HEK293 (cell line): ENCODE results near the gene SETD1B.

Experiments
- CTCF ChIA-PET: fragments of 350-600 bp; formaldehyde crosslinking; extraction: SDS; loops from one replicate; lab custom pipeline; 2021; ENCODE audit warnings: antibody characterized with exemption; lab: Yijun Ruan, JAX
- POLR2A ChIA-PET: fragments of 300-600 bp; formaldehyde crosslinking; extraction: SDS; loops from one replicate; lab custom pipeline; 2020; ENCODE audit warnings: antibody characterized with exemption, inconsistent platforms; lab: Yijun Ruan, JAX
- H3K27ac ChIP-seq: fragments of 200-500 bp; sonication (Bioruptor generic); 2 replicates; pipeline ENCODE4 v1.5.1; 2014; ENCODE audit warnings: low read depth, low read length, control low read depth, inconsistent platforms; ENCODE audit errors: extremely low read depth
- H3K36me3 ChIP-seq, 2 experiments: fragments of 200-500 bp in 1 of 2; sonication (Bioruptor generic) in 1 of 2; 1 replicate in 1 of 2; 2 replicates in 1 of 2; pipeline ENCODE4 v1.5.1; 2014 to 2017; ENCODE audit warnings: inconsistent platforms in 2 of 2, low read length in 2 of 2; ENCODE audit not compliant: control insufficient read depth in 2 of 2, insufficient read depth in 1 of 2
- H3K4me1 ChIP-seq: fragments of 200-500 bp; sonication (Bioruptor generic); 2 replicates; pipeline ENCODE4 v1.5.1; 2014; ENCODE audit warnings: mild to moderate bottlenecking, low read length, inconsistent platforms; ENCODE audit not compliant: control insufficient read depth, insufficient read depth
- H3K4me3 ChIP-seq: 2 replicates; pipeline ENCODE4 v1.5.1; 2011; ENCODE audit warnings: low read depth, mild to moderate bottlenecking, control low read depth, low read length, moderate library complexity
- H3K9me3 ChIP-seq: fragments of 200-500 bp; sonication (Bioruptor generic); 2 replicates; pipeline ENCODE4 v1.5.1; 2014; ENCODE audit warnings: low read depth, low read length, inconsistent platforms; ENCODE audit not compliant: control insufficient read depth, insufficient read depth
- BCL11A ChIP-seq: fragments of 450-650 bp; formaldehyde crosslinking; IDR thresholded peaks from 2 replicates; pipeline ENCODE4 v1.5.1; 2016; ENCODE audit warnings: low read depth, missing biosample characterization, missing genetic modification characterization
- GLIS1 ChIP-seq: fragments of 450-650 bp; formaldehyde crosslinking; IDR thresholded peaks from 2 replicates; pipeline ENCODE4 v1.5.1; 2016; ENCODE audit warnings: missing biosample characterization, missing genetic modification characterization
- HOXD13 ChIP-seq: sonication (generic); formaldehyde crosslinking; IDR thresholded peaks from 2 replicates; pipeline ENCODE4 v1.8.0; 2022; ENCODE audit warnings: missing genetic modification reagents, borderline replicate concordance
- KLF16 ChIP-seq: fragments of 450-650 bp; formaldehyde crosslinking; IDR thresholded peaks from 2 replicates; pipeline ENCODE4 v1.5.1; 2017; ENCODE audit warnings: missing biosample characterization, missing genetic modification characterization
- KLF17 ChIP-seq: fragments of 450-650 bp; formaldehyde crosslinking; IDR thresholded peaks from 2 replicates; pipeline ENCODE4 v1.5.1; 2016; ENCODE audit warnings: missing biosample characterization, missing genetic modification characterization
- KLF8 ChIP-seq: fragments of 450-650 bp; formaldehyde crosslinking; IDR thresholded peaks from 2 replicates; pipeline ENCODE4 v1.5.1; 2016; ENCODE audit warnings: missing biosample characterization, missing genetic modification characterization
- KLF9 ChIP-seq: fragments of 450-650 bp; formaldehyde crosslinking; IDR thresholded peaks from 2 replicates; pipeline ENCODE4 v1.5.1; 2016; ENCODE audit warnings: missing biosample characterization, missing genetic modification characterization, low read depth
- OSR2 ChIP-seq: fragments of 450-650 bp; formaldehyde crosslinking; IDR thresholded peaks from 2 replicates; pipeline ENCODE4 v1.5.1; 2016; ENCODE audit warnings: missing biosample characterization, missing genetic modification characterization
- SP2 ChIP-seq: fragments of 450-650 bp; formaldehyde crosslinking; IDR thresholded peaks from 2 replicates; pipeline ENCODE4 v1.5.1; 2016; ENCODE audit warnings: missing biosample characterization, missing genetic modification characterization
- SP3 ChIP-seq: fragments of 450-650 bp; formaldehyde crosslinking; IDR thresholded peaks from 2 replicates; pipeline ENCODE4 v1.5.1; 2016; ENCODE audit warnings: missing biosample characterization, missing genetic modification characterization
- TCF7L2 ChIP-seq: IDR thresholded peaks from 2 replicates; pipeline ENCODE4 v1.6.1; 2011; ENCODE audit warnings: low read depth, mild to moderate bottlenecking, inconsistent platforms, low read length, moderate library complexity, borderline replicate concordance
- ZBTB11 ChIP-seq: fragments of 450-650 bp; formaldehyde crosslinking; conservative IDR thresholded peaks from 2 replicates; pipeline ENCODE4 v1.5.1; 2016; ENCODE audit warnings: low read depth, missing biosample characterization, missing genetic modification characterization
- ZBTB17 ChIP-seq: fragments of 450-650 bp; formaldehyde crosslinking; IDR thresholded peaks from 2 replicates; pipeline ENCODE4 v1.5.1; 2016; ENCODE audit warnings: missing biosample characterization, missing genetic modification characterization
- ZBTB21 ChIP-seq: fragments of 450-650 bp; formaldehyde crosslinking; IDR thresholded peaks from 2 replicates; pipeline ENCODE4 v1.5.1; 2017; ENCODE audit warnings: missing biosample characterization, missing genetic modification characterization
- ZBTB48 ChIP-seq: fragments of 450-650 bp; formaldehyde crosslinking; IDR thresholded peaks from 2 replicates; pipeline ENCODE4 v1.5.1; 2016; ENCODE audit warnings: missing biosample characterization, missing genetic modification characterization
- ZBTB8A ChIP-seq: fragments of 450-650 bp; formaldehyde crosslinking; IDR thresholded peaks from 2 replicates; pipeline ENCODE4 v1.5.1; 2016; ENCODE audit warnings: missing biosample characterization, missing genetic modification characterization
- ZIC2 ChIP-seq: fragments of 450-650 bp; formaldehyde crosslinking; IDR thresholded peaks from 2 replicates; pipeline ENCODE4 v1.5.1; 2016; ENCODE audit warnings: missing biosample characterization, missing genetic modification characterization
- ZNF157 ChIP-seq: fragments of 450-650 bp; formaldehyde crosslinking; IDR thresholded peaks from 2 replicates; pipeline ENCODE4 v1.5.1; 2016; ENCODE audit warnings: missing biosample characterization, missing genetic modification characterization
- ZNF18 ChIP-seq: fragments of 450-650 bp; formaldehyde crosslinking; IDR thresholded peaks from 2 replicates; pipeline ENCODE4 v1.5.1; 2016; ENCODE audit warnings: missing biosample characterization, missing genetic modification characterization
- ZNF184 ChIP-seq: fragments of 450-650 bp; IDR thresholded peaks from 2 replicates; pipeline ENCODE4 v1.5.1; 2018; ENCODE audit warnings: missing biosample characterization, mild to moderate bottlenecking, missing genetic modification characterization
- ZNF362 ChIP-seq: fragments of 450-650 bp; formaldehyde crosslinking; IDR thresholded peaks from 2 replicates; pipeline ENCODE4 v1.5.1; 2016; ENCODE audit warnings: missing biosample characterization, missing genetic modification characterization
- ZNF544 ChIP-seq: fragments of 450-650 bp; formaldehyde crosslinking; IDR thresholded peaks from 2 replicates; pipeline ENCODE4 v1.5.0; 2017; ENCODE audit warnings: missing biosample characterization, missing genetic modification characterization
- ZNF585B ChIP-seq: fragments of 450-650 bp; formaldehyde crosslinking; IDR thresholded peaks from 2 replicates; pipeline ENCODE4 v1.5.1; 2016; ENCODE audit warnings: missing biosample characterization, missing genetic modification characterization
- ZNF654 ChIP-seq: fragments of 450-650 bp; formaldehyde crosslinking; IDR thresholded peaks from 2 replicates; pipeline ENCODE4 v1.5.1; 2016; ENCODE audit warnings: low read depth, missing biosample characterization, missing genetic modification characterization
- ZNF843 ChIP-seq: fragments of 450-650 bp; formaldehyde crosslinking; IDR thresholded peaks from 2 replicates; pipeline ENCODE4 v1.5.1; 2016; ENCODE audit warnings: missing biosample characterization, missing genetic modification characterization
- ZXDB ChIP-seq: fragments of 450-650 bp; formaldehyde crosslinking; IDR thresholded peaks from 2 replicates; pipeline ENCODE4 v1.5.1; 2016; ENCODE audit warnings: missing biosample characterization, missing genetic modification characterization

SETD1B gene

GRCh38 chr12:121795034-121795968, 8.5 kb upstream of the SETD1B start (continued):
- peak; percentile 81 for TF ChIP-seq ZNF654
- TF ChIP-seq ZBTB21 (tag by site-specific recombination) = no peak
- TF ChIP-seq OSR2 = peak; percentile 37; the same call in 1 of the 2 replicates
- peak; percentile 71 for TF ChIP-seq BCL11A (tag by site-specific recombination)

- peaks cover 20% of the 10 kb centered on the region for H3K4me1 ChIP-seq
- peaks cover 0 to 26% of the 10 kb centered on the region in 2 experiments; a peak in 1 of 3 replicates for H3K36me3 ChIP-seq
- peak overlapping the region; percentile 100; the same call in 1 of the 2 replicates for H3K27ac ChIP-seq
- peak overlapping the region; percentile 26 for H3K4me3 ChIP-seq
- no peaks in the 10 kb centered on the region for H3K9me3 ChIP-seq
- ChIA-PET CTCF (interaction anchor here (0.9 to 9.8 kb wide), 9 partner anchors 12 to 121 kb away, joined by 3 to 393 read pairs (median 16); partner anchors contain the start of genes CFAP251, PSMD9 and SETD1B), POLR2A (interaction anchor here (0.6 to 8.9 kb wide), 6 partner anchors 8 to 699 kb away, joined by 3 to 165 read pairs (median 10); partner anchors contain the start of gene PSMD9)
- TF ChIP-seq ZNF843 (tag by site-specific recombination) (0 out of 2 replicates have a peak, but pooled peaks have one; percentile 36), ZBTB11 (tag by site-specific recombination) (peak; percentile 74), ZNF585B (no peak), ZIC2 (peak; percentile 96), KLF9 (tag by site-specific recombination) (peak; percentile 93), ZNF18 (peak; percentile 75), KLF8 (peak; percentile 58; the same call in 1 of the 2 replicates), ZBTB17 (tag by site-specific recombination) (peak; percentile 48), ZBTB48 (tag by site-specific recombination) (peak; percentile 87), GLIS1 (peak; percentile 99), SP3 (tag by site-specific recombination) (peak; percentile 76), KLF17 (peak; percentile 81; the same call in 1 of the 2 replicates), ZXDB (tag by site-specific recombination) (peak; percentile 35; the same call in 1 of the 2 replicates), ZNF362 (tag by site-specific recombination) (peak; percentile 85), KLF16 (tag by site-specific recombination) (peak; percentile 74), TCF7L2 (no peak), ZBTB8A (tag by site-specific recombination) (peak; percentile 87), SP2 (peak; percentile 94), ZNF544 (tag by site-specific recombination) (no peak), HOXD13 (no peak), ZNF157 (tag by site-specific recombination) (no peak), ZNF184 (tag by site-specific recombination) (no peak)
Measured at GRCh38 chr12:121796855-121797751, 6.7 kb upstream of the SETD1B start.
